ENCODE measurements around the gene EEF2K.
A peak's percentile ranks its signal among the peaks of the same experiment; 100 is the strongest.

Gene EEF2K

GRCh38 chr16:22198547-22199293, 7.4 kb upstream of the EEF2K start:
- H3K9ac ChIP-seq (ENCODE audit: low read length), result no peak overlapping the region

GRCh38 chr16:22202261-22202637, 3.8 kb upstream of the EEF2K start:
- Histone ChIP-seq H3K9me3 (ENCODE audit: control insufficient read depth, insufficient read depth, low read depth, low read length) (no peaks in the 10 kb centered on the region), H3K4me3 (ENCODE audit: low read depth, low read length) (no peak overlapping the region), H3K27me3 (ENCODE audit: control insufficient read depth, insufficient read depth, low read length) (no peaks in the 10 kb centered on the region), H3K9ac (ENCODE audit: low read length) (no peak overlapping the region), H3K36me3 (ENCODE audit: control insufficient read depth, insufficient read depth, low read length) (no peaks in the 10 kb centered on the region), H3K4me1 (ENCODE audit: control insufficient read depth, insufficient read depth, low read length) (peaks cover 15% of the 10 kb centered on the region), H3K27ac (ENCODE audit: low read depth, low read length) (no peak overlapping the region)

More at GRCh38 chr16:22198547-22199293, 7.4 kb upstream of the EEF2K start:
- no peaks in the 10 kb centered on the region for H3K27me3 ChIP-seq (ENCODE audit: control insufficient read depth, insufficient read depth, low read length)
- H3K36me3 ChIP-seq (ENCODE audit: control insufficient read depth, insufficient read depth, low read length), result no peaks in the 10 kb centered on the region
- H3K4me3 ChIP-seq (ENCODE audit: low read depth, low read length), result no peak overlapping the region
- H3K9me3 ChIP-seq (ENCODE audit: control insufficient read depth, insufficient read depth, low read depth, low read length), result no peaks in the 10 kb centered on the region
- H3K27ac ChIP-seq (ENCODE audit: low read depth, low read length), result no peak overlapping the region
- H3K4me1 ChIP-seq (ENCODE audit: control insufficient read depth, insufficient read depth, low read length), result peaks cover 13% of the 10 kb centered on the region; the same call in 1 of the 2 replicates

- H3K27me3 ChIP-seq (ENCODE audit: control insufficient read depth, insufficient read depth, low read length), result no peaks in the 10 kb centered on the region
- no peak overlapping the region for H3K4me3 ChIP-seq (ENCODE audit: low read depth, low read length)
- no peaks in the 10 kb centered on the region for H3K36me3 ChIP-seq (ENCODE audit: control insufficient read depth, insufficient read depth, low read length)
- H3K27ac ChIP-seq (ENCODE audit: low read depth, low read length), result no peak overlapping the region
- H3K9ac ChIP-seq (ENCODE audit: low read length), result no peak overlapping the region
- peaks cover 23% of the 10 kb centered on the region for H3K4me1 ChIP-seq (ENCODE audit: control insufficient read depth, insufficient read depth, low read length)
- H3K9me3 ChIP-seq (ENCODE audit: control insufficient read depth, insufficient read depth, low read depth, low read length), result no peaks in the 10 kb centered on the region
These were observed 3.0 kb upstream of the EEF2K start for GRCh38 chr16:22203091-22203490.

GRCh38 chr16:22204091-22204655, 1.9 kb upstream of the EEF2K start:
- H3K4me1 ChIP-seq (ENCODE audit: control insufficient read depth, insufficient read depth, low read length), result peaks cover 20% of the 10 kb centered on the region
- H3K4me3 ChIP-seq (ENCODE audit: low read depth, low read length), result no peak overlapping the region
- H3K36me3 ChIP-seq (ENCODE audit: control insufficient read depth, insufficient read depth, low read length), result no peaks in the 10 kb centered on the region
- H3K27ac ChIP-seq (ENCODE audit: low read depth, low read length), result no peak overlapping the region
- no peaks in the 10 kb centered on the region for H3K27me3 ChIP-seq (ENCODE audit: control insufficient read depth, insufficient read depth, low read length)
- H3K9ac ChIP-seq (ENCODE audit: low read length), result no peak overlapping the region
- no peaks in the 10 kb centered on the region for H3K9me3 ChIP-seq (ENCODE audit: control insufficient read depth, insufficient read depth, low read depth, low read length)

- Histone ChIP-seq H3K27ac (ENCODE audit: low read depth, low read length) (no peak overlapping the region), H3K4me3 (ENCODE audit: low read depth, low read length) (peak overlapping the region; percentile 91), H3K9ac (ENCODE audit: low read length) (no peak overlapping the region), H3K27me3 (ENCODE audit: control insufficient read depth, insufficient read depth, low read length) (no peaks in the 10 kb centered on the region), H3K9me3 (ENCODE audit: control insufficient read depth, insufficient read depth, low read depth, low read length) (peaks cover 1% of the 10 kb centered on the region; the same call in 1 of the 2 replicates), H3K4me1 (ENCODE audit: control insufficient read depth, insufficient read depth, low read length) (peaks cover 14% of the 10 kb centered on the region; the same call in 1 of the 2 replicates), H3K36me3 (ENCODE audit: control insufficient read depth, insufficient read depth, low read length) (no peaks in the 10 kb centered on the region)
These were observed 483 bp upstream of the EEF2K start for GRCh38 chr16:22205577-22206012.

- Histone ChIP-seq H3K27me3 (ENCODE audit: control insufficient read depth, insufficient read depth, low read length) (no peaks in the 10 kb centered on the region), H3K27ac (ENCODE audit: low read depth, low read length) (no peak overlapping the region), H3K36me3 (ENCODE audit: control insufficient read depth, insufficient read depth, low read length) (no peaks in the 10 kb centered on the region), H3K4me3 (ENCODE audit: low read depth, low read length) (peak overlapping the region; percentile 91), H3K9ac (ENCODE audit: low read length) (peak overlapping the region; percentile 86), H3K4me1 (ENCODE audit: control insufficient read depth, insufficient read depth, low read length) (peaks cover 14% of the 10 kb centered on the region; the same call in 1 of the 2 replicates), H3K9me3 (ENCODE audit: control insufficient read depth, insufficient read depth, low read depth, low read length) (peaks cover 5% of the 10 kb centered on the region; the same call in 1 of the 2 replicates)
These were observed 1.0 kb downstream of the EEF2K start for GRCh38 chr16:22206842-22207714.

- peaks cover 14% of the 10 kb centered on the region; the same call in 1 of the 2 replicates for H3K4me1 ChIP-seq (ENCODE audit: control insufficient read depth, insufficient read depth, low read length)
- H3K27me3 ChIP-seq (ENCODE audit: control insufficient read depth, insufficient read depth, low read length), result no peaks in the 10 kb centered on the region
- peak overlapping the region; percentile 91 for H3K4me3 ChIP-seq (ENCODE audit: low read depth, low read length)
- peaks cover 5% of the 10 kb centered on the region; the same call in 1 of the 2 replicates for H3K9me3 ChIP-seq (ENCODE audit: control insufficient read depth, insufficient read depth, low read depth, low read length)
- H3K9ac ChIP-seq (ENCODE audit: low read length), result no peak overlapping the region
- no peak overlapping the region for H3K27ac ChIP-seq (ENCODE audit: low read depth, low read length)
- H3K36me3 ChIP-seq (ENCODE audit: control insufficient read depth, insufficient read depth, low read length), result no peaks in the 10 kb centered on the region
These were observed 1.8 kb downstream of the EEF2K start for GRCh38 chr16:22207715-22208360.

- Histone ChIP-seq H3K4me3 (ENCODE audit: low read depth, low read length) (no peak overlapping the region), H3K27me3 (ENCODE audit: control insufficient read depth, insufficient read depth, low read length) (no peaks in the 10 kb centered on the region), H3K9ac (ENCODE audit: low read length) (no peak overlapping the region), H3K36me3 (ENCODE audit: control insufficient read depth, insufficient read depth, low read length) (no peaks in the 10 kb centered on the region), H3K9me3 (ENCODE audit: control insufficient read depth, insufficient read depth, low read depth, low read length) (peaks cover 5% of the 10 kb centered on the region; the same call in 1 of the 2 replicates), H3K4me1 (ENCODE audit: control insufficient read depth, insufficient read depth, low read length) (peaks cover 14% of the 10 kb centered on the region; the same call in 1 of the 2 replicates), H3K27ac (ENCODE audit: low read depth, low read length) (no peak overlapping the region)
These were observed 4.2 kb downstream of the EEF2K start for GRCh38 chr16:22210285-22210684.

GRCh38 chr16:22210854-22211253, 4.8 kb downstream of the EEF2K start:
- H3K4me1 ChIP-seq (ENCODE audit: control insufficient read depth, insufficient read depth, low read length), result peaks cover 10% of the 10 kb centered on the region; the same call in 1 of the 2 replicates
- H3K9ac ChIP-seq (ENCODE audit: low read length), result no peak overlapping the region
- peaks cover 5% of the 10 kb centered on the region; the same call in 1 of the 2 replicates for H3K9me3 ChIP-seq (ENCODE audit: control insufficient read depth, insufficient read depth, low read depth, low read length)
- no peak overlapping the region for H3K4me3 ChIP-seq (ENCODE audit: low read depth, low read length)
- no peak overlapping the region for H3K27ac ChIP-seq (ENCODE audit: low read depth, low read length)
- no peaks in the 10 kb centered on the region for H3K36me3 ChIP-seq (ENCODE audit: control insufficient read depth, insufficient read depth, low read length)
- H3K27me3 ChIP-seq (ENCODE audit: control insufficient read depth, insufficient read depth, low read length), result no peaks in the 10 kb centered on the region

- H3K36me3 ChIP-seq (ENCODE audit: control insufficient read depth, insufficient read depth, low read length), result no peaks in the 10 kb centered on the region
- H3K27ac ChIP-seq (ENCODE audit: low read depth, low read length), result no peak overlapping the region
- peaks cover 5% of the 10 kb centered on the region; the same call in 1 of the 2 replicates for H3K9me3 ChIP-seq (ENCODE audit: control insufficient read depth, insufficient read depth, low read depth, low read length)
- no peaks in the 10 kb centered on the region for H3K27me3 ChIP-seq (ENCODE audit: control insufficient read depth, insufficient read depth, low read length)
- H3K9ac ChIP-seq (ENCODE audit: low read length), result no peak overlapping the region
- no peak overlapping the region for H3K4me3 ChIP-seq (ENCODE audit: low read depth, low read length)
- no peaks in the 10 kb centered on the region for H3K4me1 ChIP-seq (ENCODE audit: control insufficient read depth, insufficient read depth, low read length)
These were observed 7.2 kb downstream of the EEF2K start for GRCh38 chr16:22213236-22213635.
